Activated naive CD4-positive, alpha-beta T cell treated with anti-CD3 and anti-CD28 coated beads, Interleukin-2, amount 50 U/mL, for 24 hours (primary cell): ENCODE measurements around the gene DIS3L2.

Experiments
- H3K27ac Mint-ChIP-seq: one replicate; pipeline ENCODE4 v1.8.0; 2021; ENCODE audit warnings: mild to moderate bottlenecking, mixed read lengths
- H3K27me3 Mint-ChIP-seq: one replicate; pipeline ENCODE4 v1.8.0; 2021; ENCODE audit warnings: mixed read lengths
- H3K36me3 Mint-ChIP-seq: one replicate; pipeline ENCODE4 v1.8.0; 2021; ENCODE audit warnings: mixed read lengths
- H3K4me1 Mint-ChIP-seq: one replicate; pipeline ENCODE4 v1.8.0; 2021; ENCODE audit warnings: mixed read lengths
- H3K4me3 Mint-ChIP-seq: one replicate; pipeline ENCODE4 v1.8.0; 2021; ENCODE audit warnings: mild to moderate bottlenecking, mixed read lengths
- H3K9me3 Mint-ChIP-seq: one replicate; pipeline ENCODE4 v1.8.0; 2021; ENCODE audit warnings: mixed read lengths

DIS3L2 gene

GRCh38 chr2:232236200-232236599 lies 274.7 kb downstream of the DIS3L2 start:
- no peaks in the 10 kb centered on the region for H3K9me3 Mint-ChIP-seq
- no peaks in the 10 kb centered on the region for H3K27me3 Mint-ChIP-seq
- peaks cover 59% of the 10 kb centered on the region for H3K4me1 Mint-ChIP-seq
- H3K36me3 Mint-ChIP-seq: peaks cover 10% of the 10 kb centered on the region
- H3K27ac Mint-ChIP-seq: no peak overlapping the region
- no peak overlapping the region for H3K4me3 Mint-ChIP-seq

- Mint-ChIP-seq H3K4me1 (peaks cover 49% of the 10 kb centered on the region), H3K27me3 (no peaks in the 10 kb centered on the region), H3K4me3 (no peak overlapping the region)
Measured at GRCh38 chr2:232237464-232237863, 276.0 kb downstream of the DIS3L2 start.

GRCh38 chr2:232238108-232238507 lies 276.6 kb downstream of the DIS3L2 start:
- H3K27ac Mint-ChIP-seq: peak overlapping the region; percentile 71

More at GRCh38 chr2:232237464-232237863, 276.0 kb downstream of the DIS3L2 start:
- H3K36me3 Mint-ChIP-seq: peaks cover 10% of the 10 kb centered on the region
- H3K27ac Mint-ChIP-seq: no peak overlapping the region
- H3K9me3 Mint-ChIP-seq: no peaks in the 10 kb centered on the region

GRCh38 chr2:232238596-232238995 lies 277.1 kb downstream of the DIS3L2 start:
- Mint-ChIP-seq H3K27me3 (no peaks in the 10 kb centered on the region), H3K4me3 (no peak overlapping the region), H3K36me3 (peaks cover 10% of the 10 kb centered on the region), H3K27ac (no peak overlapping the region), H3K4me1 (peaks cover 43% of the 10 kb centered on the region), H3K9me3 (no peaks in the 10 kb centered on the region)

More at GRCh38 chr2:232238108-232238507, 276.6 kb downstream of the DIS3L2 start:
- Mint-ChIP-seq H3K9me3 (no peaks in the 10 kb centered on the region), H3K36me3 (peaks cover 10% of the 10 kb centered on the region), H3K4me3 (no peak overlapping the region), H3K4me1 (peaks cover 45% of the 10 kb centered on the region), H3K27me3 (no peaks in the 10 kb centered on the region)

GRCh38 chr2:232239951-232240681 lies 278.6 kb downstream of the DIS3L2 start:
- no peak overlapping the region for H3K4me3 Mint-ChIP-seq
- peaks cover 10% of the 10 kb centered on the region for H3K36me3 Mint-ChIP-seq
- H3K27ac Mint-ChIP-seq: peak overlapping the region; percentile 13
- H3K9me3 Mint-ChIP-seq: no peaks in the 10 kb centered on the region
- H3K4me1 Mint-ChIP-seq: peaks cover 40% of the 10 kb centered on the region
- no peaks in the 10 kb centered on the region for H3K27me3 Mint-ChIP-seq

- Mint-ChIP-seq H3K27ac (peak overlapping the region; percentile 37), H3K9me3 (no peaks in the 10 kb centered on the region), H3K27me3 (no peaks in the 10 kb centered on the region), H3K4me3 (no peak overlapping the region), H3K36me3 (peaks cover 10% of the 10 kb centered on the region), H3K4me1 (peaks cover 34% of the 10 kb centered on the region)
Measured at GRCh38 chr2:232240906-232241305, 279.4 kb downstream of the DIS3L2 start.

- no peak overlapping the region for H3K4me3 Mint-ChIP-seq
- no peaks in the 10 kb centered on the region for H3K27me3 Mint-ChIP-seq
- H3K9me3 Mint-ChIP-seq: no peaks in the 10 kb centered on the region
- H3K27ac Mint-ChIP-seq: no peak overlapping the region
- H3K36me3 Mint-ChIP-seq: peaks cover 10% of the 10 kb centered on the region
- H3K4me1 Mint-ChIP-seq: peaks cover 22% of the 10 kb centered on the region
Measured at GRCh38 chr2:232242316-232242715, 280.8 kb downstream of the DIS3L2 start.

GRCh38 chr2:232245111-232245510 lies 283.6 kb downstream of the DIS3L2 start:
- no peaks in the 10 kb centered on the region for H3K9me3 Mint-ChIP-seq
- peaks cover 9% of the 10 kb centered on the region for H3K4me1 Mint-ChIP-seq
- H3K4me3 Mint-ChIP-seq: no peak overlapping the region
- H3K36me3 Mint-ChIP-seq: peaks cover 2% of the 10 kb centered on the region
- H3K27me3 Mint-ChIP-seq: no peaks in the 10 kb centered on the region
- no peak overlapping the region for H3K27ac Mint-ChIP-seq

- no peak overlapping the region for H3K4me3 Mint-ChIP-seq
- no peaks in the 10 kb centered on the region for H3K27me3 Mint-ChIP-seq
- no peaks in the 10 kb centered on the region for H3K9me3 Mint-ChIP-seq
- no peak overlapping the region for H3K27ac Mint-ChIP-seq
- H3K4me1 Mint-ChIP-seq: no peaks in the 10 kb centered on the region
- H3K36me3 Mint-ChIP-seq: peaks cover 5% of the 10 kb centered on the region
Measured at GRCh38 chr2:232246245-232246644, 284.7 kb downstream of the DIS3L2 start.

GRCh38 chr2:232249096-232249495 lies 287.6 kb downstream of the DIS3L2 start:
- peaks cover 8% of the 10 kb centered on the region for H3K36me3 Mint-ChIP-seq
- no peak overlapping the region for H3K4me3 Mint-ChIP-seq
- no peaks in the 10 kb centered on the region for H3K4me1 Mint-ChIP-seq
- H3K27ac Mint-ChIP-seq: no peak overlapping the region
- no peaks in the 10 kb centered on the region for H3K27me3 Mint-ChIP-seq
- H3K9me3 Mint-ChIP-seq: no peaks in the 10 kb centered on the region

GRCh38 chr2:232250246-232251175 lies 289.0 kb downstream of the DIS3L2 start:
- H3K27me3 Mint-ChIP-seq: no peaks in the 10 kb centered on the region
- H3K27ac Mint-ChIP-seq: peak overlapping the region; percentile 0
- H3K4me3 Mint-ChIP-seq: no peak overlapping the region
- H3K9me3 Mint-ChIP-seq: no peaks in the 10 kb centered on the region
- no peaks in the 10 kb centered on the region for H3K4me1 Mint-ChIP-seq
- H3K36me3 Mint-ChIP-seq: peaks cover 8% of the 10 kb centered on the region

- Mint-ChIP-seq H3K4me1 (no peaks in the 10 kb centered on the region), H3K9me3 (no peaks in the 10 kb centered on the region), H3K4me3 (no peak overlapping the region), H3K27ac (no peak overlapping the region), H3K36me3 (peaks cover 21% of the 10 kb centered on the region), H3K27me3 (no peaks in the 10 kb centered on the region)
Measured at GRCh38 chr2:232255033-232255432, 293.5 kb downstream of the DIS3L2 start.

- Mint-ChIP-seq H3K27me3 (no peaks in the 10 kb centered on the region), H3K36me3 (peaks cover 29% of the 10 kb centered on the region), H3K27ac (no peak overlapping the region), H3K4me3 (no peak overlapping the region), H3K4me1 (no peaks in the 10 kb centered on the region), H3K9me3 (no peaks in the 10 kb centered on the region)
Measured at GRCh38 chr2:232260075-232260474, 298.6 kb downstream of the DIS3L2 start.

- Mint-ChIP-seq H3K36me3 (peaks cover 23% of the 10 kb centered on the region), H3K27me3 (no peaks in the 10 kb centered on the region), H3K4me1 (no peaks in the 10 kb centered on the region), H3K9me3 (no peaks in the 10 kb centered on the region), H3K27ac (no peak overlapping the region), H3K4me3 (no peak overlapping the region)
Measured at GRCh38 chr2:232261776-232262175, 300.3 kb downstream of the DIS3L2 start.

- Mint-ChIP-seq H3K4me3 (no peak overlapping the region), H3K36me3 (peaks cover 23% of the 10 kb centered on the region), H3K4me1 (no peaks in the 10 kb centered on the region), H3K27ac (no peak overlapping the region), H3K27me3 (no peaks in the 10 kb centered on the region), H3K9me3 (no peaks in the 10 kb centered on the region)
Measured at GRCh38 chr2:232263295-232263694, 301.8 kb downstream of the DIS3L2 start.

GRCh38 chr2:232264081-232264480 lies 302.6 kb downstream of the DIS3L2 start:
- Mint-ChIP-seq H3K4me1 (no peaks in the 10 kb centered on the region), H3K4me3 (no peak overlapping the region), H3K27me3 (no peaks in the 10 kb centered on the region), H3K27ac (no peak overlapping the region), H3K9me3 (no peaks in the 10 kb centered on the region), H3K36me3 (peaks cover 20% of the 10 kb centered on the region)
